ENCODE data around the gene SLC9A9. TPM values are rescaled to one million over a fixed set of nuclear protein-coding genes. Genes with fewer than 3 reads are reported as not detected.

Gene SLC9A9
- total RNA-seq: 3.0 and 3.1 TPM in 2 replicates

DNA sequence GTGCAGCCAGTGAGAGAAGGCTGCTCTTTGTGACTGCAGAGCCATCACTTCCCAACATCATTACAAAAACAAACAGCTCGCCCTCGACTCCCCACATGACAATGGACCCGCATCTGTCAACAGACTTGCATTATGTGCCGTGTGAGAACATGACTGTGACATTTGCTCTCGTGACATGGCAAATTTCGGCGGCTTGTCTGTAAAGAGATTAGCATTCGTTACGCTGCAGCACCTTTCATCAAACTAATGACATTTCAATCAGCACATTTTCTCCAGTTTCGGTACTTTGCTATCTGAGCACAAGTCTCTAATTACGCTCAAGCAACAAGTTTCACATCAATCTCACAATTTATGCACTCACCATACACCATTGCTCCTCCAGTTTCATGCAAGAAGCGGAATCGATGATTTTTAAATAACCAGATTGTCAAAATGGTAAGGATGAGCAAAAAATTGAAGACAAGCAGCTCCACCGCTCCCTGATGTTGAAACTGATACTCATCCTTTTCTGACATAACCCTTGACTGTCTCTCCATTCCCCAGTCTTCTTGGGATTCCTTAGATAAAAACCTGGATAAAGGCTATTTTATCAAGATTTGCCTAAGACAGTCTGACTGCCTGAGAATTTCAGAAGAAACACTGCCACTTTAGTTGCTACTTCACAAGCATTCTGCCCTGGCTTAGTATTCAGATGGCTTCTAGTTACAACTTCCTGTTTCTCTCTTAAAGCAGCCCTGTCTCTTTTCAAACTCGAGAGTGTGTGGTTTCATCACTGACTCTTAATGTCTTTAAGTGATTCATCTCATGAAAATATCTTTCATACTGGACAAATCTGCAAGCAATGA lies at the start of gene SLC9A9:
Gene SLC9A9 (minus strand): TSS at position 682 of the 845 bp plus-strand sequence. CDS start 146 bp downstream, at position 536.

Other genes with a start within 250 kb of the SLC9A9 start
- gene DIPK2A, start 123.4 kb upstream of the SLC9A9 start, total RNA-seq: 29.6 and 63.4 TPM in 2 replicates